GM23338 (cell line): ENCODE measurements around the gene RNF150. TPM values are rescaled to one million over a fixed set of nuclear protein-coding genes. Genes with fewer than 3 reads are reported as not detected.

Experiments used
- ATAC-seq: fragments of 200-7000 bp; cut with Tn5 transposase; 3 replicates; pipeline ENCODE4 v1.9.1; 2020
- DNase-seq: peaks from one replicate; pipeline ENCODE4 v3.0.0-alpha.2; 2015; ENCODE audit warnings: low spot score
- H2AFZ ChIP-seq: fragments of 200-600 bp; sonication (generic); 2 replicates; pipeline ENCODE4 v1.8.0; 2016; ENCODE audit warnings: antibody characterized with exemption, mild to moderate bottlenecking, moderate library complexity
- H3F3A ChIP-seq: fragments of 200-600 bp; sonication (generic); replicated peaks from 2 replicates; pipeline ENCODE4 v1.8.0; 2017; ENCODE audit warnings: antibody characterized with exemption, mixed run types, low read depth
- H3K27ac ChIP-seq: fragments of 200-600 bp; sonication (generic); 2 replicates; pipeline ENCODE4 v1.6.1; 2016; ENCODE audit warnings: low read depth
- H3K27me3 ChIP-seq: fragments of 200-600 bp; sonication (generic); 2 replicates; pipeline ENCODE4 v1.8.0; 2016; ENCODE audit warnings: mild to moderate bottlenecking, mixed run types, moderate library complexity; ENCODE audit not compliant: insufficient read depth
- H3K36me3 ChIP-seq: fragments of 200-600 bp; sonication (generic); 2 replicates; pipeline ENCODE4 v1.8.0; 2016; ENCODE audit warnings: mild to moderate bottlenecking; ENCODE audit not compliant: insufficient read depth
- H3K4me1 ChIP-seq: fragments of 200-600 bp; sonication (generic); 2 replicates; pipeline ENCODE4 v1.8.0; 2016; ENCODE audit warnings: mild to moderate bottlenecking, moderate library complexity; ENCODE audit not compliant: insufficient read depth
- H3K4me2 ChIP-seq: fragments of 200-600 bp; sonication (generic); 2 replicates; pipeline ENCODE4 v1.7.1; 2017; ENCODE audit warnings: mixed run types
- H3K4me3 ChIP-seq: fragments of 200-600 bp; sonication (generic); 2 replicates; pipeline ENCODE4 v1.6.1; 2016; ENCODE audit warnings: mixed run types
- H3K79me2 ChIP-seq: fragments of 200-600 bp; sonication (generic); replicated peaks from 2 replicates; pipeline ENCODE4 v1.8.0; 2017; ENCODE audit warnings: mild to moderate bottlenecking; ENCODE audit not compliant: insufficient read depth
- H3K9me2 ChIP-seq: fragments of 200-600 bp; sonication (generic); 2 replicates; pipeline ENCODE4 v1.8.0; 2017; ENCODE audit not compliant: insufficient read depth
- H4K20me1 ChIP-seq: fragments of 200-600 bp; sonication (generic); replicated peaks from 2 replicates; pipeline ENCODE4 v1.8.0; 2017; ENCODE audit warnings: mild to moderate bottlenecking; ENCODE audit not compliant: insufficient read depth
- H3K27ac Mint-ChIP-seq: 2 replicates; pipeline ENCODE4 v1.8.0; 2020; ENCODE audit warnings: inconsistent platforms, mild to moderate bottlenecking, moderate library complexity, mixed read lengths
- H3K27me3 Mint-ChIP-seq: 3 replicates; pipeline ENCODE4 v1.8.0; 2022; ENCODE audit warnings: low read depth, mild to moderate bottlenecking, moderate library complexity, mixed read lengths, inconsistent platforms; ENCODE audit not compliant: insufficient read depth, poor library complexity
- H3K36me3 Mint-ChIP-seq: 3 replicates; pipeline ENCODE4 v1.8.0; 2021; ENCODE audit warnings: low read depth, mild to moderate bottlenecking, inconsistent platforms, moderate library complexity, mixed read lengths
- H3K4me1 Mint-ChIP-seq: 3 replicates; pipeline ENCODE4 v1.8.0; 2020; ENCODE audit warnings: mild to moderate bottlenecking, inconsistent platforms, mixed read lengths
- H3K4me3 Mint-ChIP-seq: 3 replicates; pipeline ENCODE4 v1.8.0; 2021; ENCODE audit warnings: moderate library complexity, mild to moderate bottlenecking, inconsistent platforms, mixed read lengths
- H3K9me3 Mint-ChIP-seq: 3 replicates; pipeline ENCODE4 v1.8.0; 2020; ENCODE audit warnings: moderate library complexity, mild to moderate bottlenecking, inconsistent platforms, mixed read lengths
- CREB1 ChIP-seq: fragments of 250-450 bp; sonication (Bioruptor Pico); IDR thresholded peaks from 2 replicates; pipeline ENCODE4 v1.5.0; 2020; ENCODE audit warnings: low read depth, mild to moderate bottlenecking, moderate library complexity
- EZH2 ChIP-seq: fragments of 200-600 bp; sonication (generic); IDR thresholded peaks from one replicate; pipeline ENCODE4 v1.8.0; 2017; ENCODE audit warnings: antibody characterized with exemption, mild to moderate bottlenecking, low read depth; ENCODE audit not compliant: unreplicated experiment
- EZH2phosphoT487 ChIP-seq: fragments of 200-600 bp; sonication (generic); IDR thresholded peaks from one replicate; pipeline ENCODE4 v1.8.1; 2018; ENCODE audit warnings: antibody characterized with exemption; ENCODE audit not compliant: unreplicated experiment
- JUNB ChIP-seq: IDR thresholded peaks from one replicate; pipeline ENCODE4 v1.6.1; 2016; ENCODE audit warnings: antibody characterized with exemption; ENCODE audit not compliant: unreplicated experiment
- NANOG ChIP-seq: IDR thresholded peaks from 2 replicates; pipeline ENCODE4 v1.6.1; 2016; ENCODE audit warnings: antibody characterized with exemption, borderline replicate concordance
- POLR2AphosphoS5 ChIP-seq: IDR thresholded peaks from 2 replicates; pipeline ENCODE4 v1.6.1; 2016; ENCODE audit warnings: antibody characterized with exemption, low read depth
- STAT1 ChIP-seq: IDR thresholded peaks from one replicate; pipeline ENCODE4 v1.6.1; 2016; ENCODE audit warnings: antibody characterized with exemption; ENCODE audit not compliant: unreplicated experiment
- ZNF114 ChIP-seq: fragments of 250-450 bp; sonication (Bioruptor Pico); IDR thresholded peaks from 2 replicates; pipeline ENCODE4 v1.5.0; 2020; ENCODE audit warnings: mild to moderate bottlenecking, moderate library complexity
- ZNF331 ChIP-seq: fragments of 250-450 bp; sonication (Bioruptor Pico); IDR thresholded peaks from 2 replicates; pipeline ENCODE4 v1.5.0; 2020; ENCODE audit warnings: low read depth, mild to moderate bottlenecking, moderate library complexity
- polyA plus RNA-seq: library from polyadenylated mRNA; unstranded; fragments of >200 nt; fragmentation: Nextera tagmentation; extraction: Ambion mirVana; gene quantifications from 2 replicates; pipeline ENCODE4 v1.2.1, GENCODE V29; 2016
- total RNA-seq: library from RNA; depleted of rRNA; stranded (reverse); fragments of >200 nt; shearing (Covaris generic); gene quantifications from 2 replicates; pipeline ENCODE4 v1.2.3, GENCODE V29; 2014
- TF ChIP-seq, protein P1 (sequence below), 2 experiments: fragments of 200-600 bp in 1 of 2; sonication (generic) in 1 of 2; conservative IDR thresholded peaks; 2 replicates each; pipeline versions ENCODE4 v1.5.1 to v1.6.1; 2016 to 2017; ENCODE audit warnings: antibody characterized with exemption in 2 of 2, low read depth in 2 of 2, mild to moderate bottlenecking in 2 of 2, moderate library complexity in 1 of 2
- TF ChIP-seq, protein P2 (sequence below): fragments of 250-450 bp; sonication (Bioruptor Pico); IDR thresholded peaks from 2 replicates; pipeline ENCODE4 v1.5.0; 2020; ENCODE audit warnings: mild to moderate bottlenecking, moderate library complexity
- TF ChIP-seq, protein P3 (sequence below): IDR thresholded peaks from one replicate; pipeline ENCODE4 v1.6.1; 2018; ENCODE audit warnings: antibody characterized with exemption; ENCODE audit not compliant: unreplicated experiment
- TF ChIP-seq, protein P4 (sequence below): IDR thresholded peaks from 2 replicates; pipeline ENCODE4 v1.6.1; 2016; ENCODE audit warnings: antibody characterized with exemption

Gene RNF150
- total and polyA plus RNA-seq, 2 experiments from 2014 or later: 1.3 to 6.1 TPM

DNA sequence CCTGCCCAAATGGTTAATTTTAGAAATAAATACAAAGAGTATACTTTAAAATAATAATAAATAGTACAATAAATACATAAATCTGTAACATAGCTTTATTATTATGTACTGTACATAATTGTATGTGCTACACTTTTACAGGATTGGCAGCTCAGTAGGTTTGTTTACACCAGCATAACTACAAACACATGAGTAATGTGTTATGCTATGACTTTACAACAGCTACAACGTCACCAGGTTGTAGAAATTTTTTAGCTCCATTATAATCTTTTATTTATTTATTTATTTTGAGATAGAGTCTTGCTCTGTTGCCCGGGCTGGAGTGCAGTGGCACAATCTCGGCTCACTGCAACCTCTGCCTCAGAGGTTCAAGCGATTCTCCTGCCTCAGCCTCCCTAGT, 31.8 kb downstream of the RNF150 start:
- ATAC-seq: no peak
- DNase-seq: no peak
- H3K4me2 ChIP-seq: no peak overlapping the region
- no peaks in the 10 kb centered on the region; the same call in 1 of the 2 replicates for H4K20me1 ChIP-seq
- H3K36me3 ChIP-seq: no peaks in the 10 kb centered on the region
- H2AFZ ChIP-seq: no peak overlapping the region
- H3K9me2 ChIP-seq: no peaks in the 10 kb centered on the region
- Mint-ChIP-seq H3K4me1 (no peaks in the 10 kb centered on the region), H3K9me3 (no peaks in the 10 kb centered on the region), H3K36me3 (no peaks in the 10 kb centered on the region), H3K27ac (no peak overlapping the region), H3K27me3 (no peaks in the 10 kb centered on the region), H3K4me3 (no peak overlapping the region)
- H3K27ac ChIP-seq: no peak overlapping the region
- H3K79me2 ChIP-seq: no peaks in the 10 kb centered on the region
- no peaks in the 10 kb centered on the region for H3K4me1 ChIP-seq
- H3K27me3 ChIP-seq: no peaks in the 10 kb centered on the region
- H3F3A ChIP-seq: no peaks in the 10 kb centered on the region
- no peak overlapping the region for H3K4me3 ChIP-seq
- TF ChIP-seq, protein P1, sequence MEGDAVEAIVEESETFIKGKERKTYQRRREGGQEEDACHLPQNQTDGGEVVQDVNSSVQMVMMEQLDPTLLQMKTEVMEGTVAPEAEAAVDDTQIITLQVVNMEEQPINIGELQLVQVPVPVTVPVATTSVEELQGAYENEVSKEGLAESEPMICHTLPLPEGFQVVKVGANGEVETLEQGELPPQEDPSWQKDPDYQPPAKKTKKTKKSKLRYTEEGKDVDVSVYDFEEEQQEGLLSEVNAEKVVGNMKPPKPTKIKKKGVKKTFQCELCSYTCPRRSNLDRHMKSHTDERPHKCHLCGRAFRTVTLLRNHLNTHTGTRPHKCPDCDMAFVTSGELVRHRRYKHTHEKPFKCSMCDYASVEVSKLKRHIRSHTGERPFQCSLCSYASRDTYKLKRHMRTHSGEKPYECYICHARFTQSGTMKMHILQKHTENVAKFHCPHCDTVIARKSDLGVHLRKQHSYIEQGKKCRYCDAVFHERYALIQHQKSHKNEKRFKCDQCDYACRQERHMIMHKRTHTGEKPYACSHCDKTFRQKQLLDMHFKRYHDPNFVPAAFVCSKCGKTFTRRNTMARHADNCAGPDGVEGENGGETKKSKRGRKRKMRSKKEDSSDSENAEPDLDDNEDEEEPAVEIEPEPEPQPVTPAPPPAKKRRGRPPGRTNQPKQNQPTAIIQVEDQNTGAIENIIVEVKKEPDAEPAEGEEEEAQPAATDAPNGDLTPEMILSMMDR (conservative IDR thresholded peaks at IDR 0.05; ENCODE audit: low read depth in 2 of 2): no peak
- TF ChIP-seq STAT1: no peak
- no peak for TF ChIP-seq EZH2phosphoT487
- TF ChIP-seq, protein P2, sequence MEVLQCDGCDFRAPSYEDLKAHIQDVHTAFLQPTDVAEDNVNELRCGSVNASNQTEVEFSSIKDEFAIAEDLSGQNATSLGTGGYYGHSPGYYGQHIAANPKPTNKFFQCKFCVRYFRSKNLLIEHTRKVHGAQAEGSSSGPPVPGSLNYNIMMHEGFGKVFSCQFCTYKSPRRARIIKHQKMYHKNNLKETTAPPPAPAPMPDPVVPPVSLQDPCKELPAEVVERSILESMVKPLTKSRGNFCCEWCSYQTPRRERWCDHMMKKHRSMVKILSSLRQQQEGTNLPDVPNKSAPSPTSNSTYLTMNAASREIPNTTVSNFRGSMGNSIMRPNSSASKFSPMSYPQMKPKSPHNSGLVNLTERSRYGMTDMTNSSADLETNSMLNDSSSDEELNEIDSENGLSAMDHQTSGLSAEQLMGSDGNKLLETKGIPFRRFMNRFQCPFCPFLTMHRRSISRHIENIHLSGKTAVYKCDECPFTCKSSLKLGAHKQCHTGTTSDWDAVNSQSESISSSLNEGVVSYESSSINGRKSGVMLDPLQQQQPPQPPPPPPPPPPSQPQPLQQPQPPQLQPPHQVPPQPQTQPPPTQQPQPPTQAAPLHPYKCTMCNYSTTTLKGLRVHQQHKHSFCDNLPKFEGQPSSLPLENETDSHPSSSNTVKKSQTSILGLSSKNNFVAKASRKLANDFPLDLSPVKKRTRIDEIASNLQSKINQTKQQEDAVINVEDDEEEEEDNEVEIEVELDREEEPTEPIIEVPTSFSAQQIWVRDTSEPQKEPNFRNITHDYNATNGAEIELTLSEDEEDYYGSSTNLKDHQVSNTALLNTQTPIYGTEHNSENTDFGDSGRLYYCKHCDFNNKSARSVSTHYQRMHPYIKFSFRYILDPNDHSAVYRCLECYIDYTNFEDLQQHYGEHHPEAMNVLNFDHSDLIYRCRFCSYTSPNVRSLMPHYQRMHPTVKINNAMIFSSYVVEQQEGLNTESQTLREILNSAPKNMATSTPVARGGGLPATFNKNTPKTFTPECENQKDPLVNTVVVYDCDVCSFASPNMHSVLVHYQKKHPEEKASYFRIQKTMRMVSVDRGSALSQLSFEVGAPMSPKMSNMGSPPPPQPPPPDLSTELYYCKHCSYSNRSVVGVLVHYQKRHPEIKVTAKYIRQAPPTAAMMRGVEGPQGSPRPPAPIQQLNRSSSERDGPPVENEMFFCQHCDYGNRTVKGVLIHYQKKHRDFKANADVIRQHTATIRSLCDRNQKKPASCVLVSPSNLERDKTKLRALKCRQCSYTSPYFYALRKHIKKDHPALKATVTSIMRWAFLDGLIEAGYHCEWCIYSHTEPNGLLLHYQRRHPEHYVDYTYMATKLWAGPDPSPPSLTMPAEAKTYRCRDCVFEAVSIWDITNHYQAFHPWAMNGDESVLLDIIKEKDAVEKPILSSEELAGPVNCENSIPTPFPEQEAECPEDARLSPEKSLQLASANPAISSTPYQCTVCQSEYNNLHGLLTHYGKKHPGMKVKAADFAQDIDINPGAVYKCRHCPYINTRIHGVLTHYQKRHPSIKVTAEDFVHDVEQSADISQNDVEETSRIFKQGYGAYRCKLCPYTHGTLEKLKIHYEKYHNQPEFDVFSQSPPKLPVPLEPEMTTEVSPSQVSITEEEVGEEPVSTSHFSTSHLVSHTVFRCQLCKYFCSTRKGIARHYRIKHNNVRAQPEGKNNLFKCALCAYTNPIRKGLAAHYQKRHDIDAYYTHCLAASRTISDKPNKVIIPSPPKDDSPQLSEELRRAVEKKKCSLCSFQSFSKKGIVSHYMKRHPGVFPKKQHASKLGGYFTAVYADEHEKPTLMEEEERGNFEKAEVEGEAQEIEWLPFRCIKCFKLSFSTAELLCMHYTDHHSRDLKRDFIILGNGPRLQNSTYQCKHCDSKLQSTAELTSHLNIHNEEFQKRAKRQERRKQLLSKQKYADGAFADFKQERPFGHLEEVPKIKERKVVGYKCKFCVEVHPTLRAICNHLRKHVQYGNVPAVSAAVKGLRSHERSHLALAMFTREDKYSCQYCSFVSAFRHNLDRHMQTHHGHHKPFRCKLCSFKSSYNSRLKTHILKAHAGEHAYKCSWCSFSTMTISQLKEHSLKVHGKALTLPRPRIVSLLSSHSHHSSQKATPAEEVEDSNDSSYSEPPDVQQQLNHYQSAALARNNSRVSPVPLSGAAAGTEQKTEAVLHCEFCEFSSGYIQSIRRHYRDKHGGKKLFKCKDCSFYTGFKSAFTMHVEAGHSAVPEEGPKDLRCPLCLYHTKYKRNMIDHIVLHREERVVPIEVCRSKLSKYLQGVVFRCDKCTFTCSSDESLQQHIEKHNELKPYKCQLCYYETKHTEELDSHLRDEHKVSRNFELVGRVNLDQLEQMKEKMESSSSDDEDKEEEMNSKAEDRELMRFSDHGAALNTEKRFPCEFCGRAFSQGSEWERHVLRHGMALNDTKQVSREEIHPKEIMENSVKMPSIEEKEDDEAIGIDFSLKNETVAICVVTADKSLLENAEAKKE (CRISPR knock-in tag): no peak
- TF ChIP-seq JUNB: no peak
- TF ChIP-seq, protein P3, sequence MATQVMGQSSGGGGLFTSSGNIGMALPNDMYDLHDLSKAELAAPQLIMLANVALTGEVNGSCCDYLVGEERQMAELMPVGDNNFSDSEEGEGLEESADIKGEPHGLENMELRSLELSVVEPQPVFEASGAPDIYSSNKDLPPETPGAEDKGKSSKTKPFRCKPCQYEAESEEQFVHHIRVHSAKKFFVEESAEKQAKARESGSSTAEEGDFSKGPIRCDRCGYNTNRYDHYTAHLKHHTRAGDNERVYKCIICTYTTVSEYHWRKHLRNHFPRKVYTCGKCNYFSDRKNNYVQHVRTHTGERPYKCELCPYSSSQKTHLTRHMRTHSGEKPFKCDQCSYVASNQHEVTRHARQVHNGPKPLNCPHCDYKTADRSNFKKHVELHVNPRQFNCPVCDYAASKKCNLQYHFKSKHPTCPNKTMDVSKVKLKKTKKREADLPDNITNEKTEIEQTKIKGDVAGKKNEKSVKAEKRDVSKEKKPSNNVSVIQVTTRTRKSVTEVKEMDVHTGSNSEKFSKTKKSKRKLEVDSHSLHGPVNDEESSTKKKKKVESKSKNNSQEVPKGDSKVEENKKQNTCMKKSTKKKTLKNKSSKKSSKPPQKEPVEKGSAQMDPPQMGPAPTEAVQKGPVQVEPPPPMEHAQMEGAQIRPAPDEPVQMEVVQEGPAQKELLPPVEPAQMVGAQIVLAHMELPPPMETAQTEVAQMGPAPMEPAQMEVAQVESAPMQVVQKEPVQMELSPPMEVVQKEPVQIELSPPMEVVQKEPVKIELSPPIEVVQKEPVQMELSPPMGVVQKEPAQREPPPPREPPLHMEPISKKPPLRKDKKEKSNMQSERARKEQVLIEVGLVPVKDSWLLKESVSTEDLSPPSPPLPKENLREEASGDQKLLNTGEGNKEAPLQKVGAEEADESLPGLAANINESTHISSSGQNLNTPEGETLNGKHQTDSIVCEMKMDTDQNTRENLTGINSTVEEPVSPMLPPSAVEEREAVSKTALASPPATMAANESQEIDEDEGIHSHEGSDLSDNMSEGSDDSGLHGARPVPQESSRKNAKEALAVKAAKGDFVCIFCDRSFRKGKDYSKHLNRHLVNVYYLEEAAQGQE: no peak
- no peak for TF ChIP-seq ZNF331
- TF ChIP-seq CREB1 (CRISPR knock-in tag): no peak
- TF ChIP-seq, protein P4, sequence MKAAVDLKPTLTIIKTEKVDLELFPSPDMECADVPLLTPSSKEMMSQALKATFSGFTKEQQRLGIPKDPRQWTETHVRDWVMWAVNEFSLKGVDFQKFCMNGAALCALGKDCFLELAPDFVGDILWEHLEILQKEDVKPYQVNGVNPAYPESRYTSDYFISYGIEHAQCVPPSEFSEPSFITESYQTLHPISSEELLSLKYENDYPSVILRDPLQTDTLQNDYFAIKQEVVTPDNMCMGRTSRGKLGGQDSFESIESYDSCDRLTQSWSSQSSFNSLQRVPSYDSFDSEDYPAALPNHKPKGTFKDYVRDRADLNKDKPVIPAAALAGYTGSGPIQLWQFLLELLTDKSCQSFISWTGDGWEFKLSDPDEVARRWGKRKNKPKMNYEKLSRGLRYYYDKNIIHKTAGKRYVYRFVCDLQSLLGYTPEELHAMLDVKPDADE: no peak
- no peak for TF ChIP-seq POLR2AphosphoS5
- no peak for TF ChIP-seq NANOG
- TF ChIP-seq ZNF114 (CRISPR knock-in tag): no peak
- no peak for TF ChIP-seq EZH2
